ENCODE results near the gene XPO6.

GRCh38 chr16:28062261-28062846, 149.4 kb downstream of the XPO6 start:
- TF ChIP-seq POLR2A (IDR thresholded peaks at IDR 0.05) (no peak), CTCF (IDR thresholded peaks at IDR 0.05) (no peak)
